Measurements from ENCODE around the gene HUWE1.

HUWE1 gene

DNA sequence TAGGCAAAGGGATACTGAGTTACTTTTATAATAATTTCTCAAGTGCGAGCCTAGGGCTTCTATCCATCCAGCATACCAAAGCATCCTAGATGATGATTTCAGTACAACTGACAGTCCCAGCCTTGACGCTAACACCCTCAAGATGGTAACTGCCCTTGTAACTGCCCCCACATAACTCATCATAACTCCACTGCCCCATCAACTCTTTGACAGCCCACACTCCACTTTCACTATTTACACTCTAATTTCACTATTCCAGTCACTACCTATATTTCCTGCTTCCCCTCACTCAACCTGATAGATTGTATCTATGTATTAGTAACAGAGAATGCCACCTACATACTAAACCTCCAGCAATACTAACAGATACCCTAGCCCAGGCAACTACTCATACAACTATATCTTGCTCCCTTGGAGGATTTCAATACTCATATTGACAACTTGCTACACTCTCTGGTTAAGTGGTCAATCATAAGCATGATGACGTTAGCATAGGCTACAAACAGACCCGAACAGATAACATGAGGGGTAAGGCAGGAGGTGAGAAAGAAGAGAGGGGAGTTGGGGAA lies 65.0 kb downstream of the HUWE1 start:
- Histone ChIP-seq H3K9me3 (ENCODE audit: control insufficient read depth, insufficient read depth, low read length) (no peaks in the 10 kb centered on the region), H3K36me3 (ENCODE audit: insufficient read depth, low read length) (peaks cover 16% of the 10 kb centered on the region), H3K4me1 (ENCODE audit: insufficient read depth, low read length) (no peaks in the 10 kb centered on the region), H3K9ac (ENCODE audit: low read depth, low read length) (no peak overlapping the region)

- peaks cover 15% of the 10 kb centered on the region for H3K36me3 ChIP-seq (ENCODE audit: insufficient read depth, low read length)
- no peak overlapping the region for H3K9ac ChIP-seq (ENCODE audit: low read depth, low read length)
- H3K4me1 ChIP-seq (ENCODE audit: insufficient read depth, low read length) = no peaks in the 10 kb centered on the region
Measured at GRCh38 chrX:53616946-53617345, 69.6 kb downstream of the HUWE1 start.

GRCh38 chrX:53606456-53606855 lies 80.1 kb downstream of the HUWE1 start:
- Histone ChIP-seq H3K36me3 (ENCODE audit: insufficient read depth, low read length) (peaks cover 18% of the 10 kb centered on the region), H3K4me1 (ENCODE audit: insufficient read depth, low read length) (no peaks in the 10 kb centered on the region), H3K9ac (ENCODE audit: low read depth, low read length) (no peak overlapping the region), H3K9me3 (ENCODE audit: control insufficient read depth, insufficient read depth, low read length) (no peaks in the 10 kb centered on the region)

More at GRCh38 chrX:53616946-53617345, 69.6 kb downstream of the HUWE1 start:
- H3K9me3 ChIP-seq (ENCODE audit: control insufficient read depth, insufficient read depth, low read length) = no peaks in the 10 kb centered on the region

- Histone ChIP-seq H3K9me3 (ENCODE audit: control insufficient read depth, insufficient read depth, low read length) (no peaks in the 10 kb centered on the region), H3K9ac (ENCODE audit: low read depth, low read length) (no peak overlapping the region), H3K4me1 (ENCODE audit: insufficient read depth, low read length) (no peaks in the 10 kb centered on the region), H3K36me3 (ENCODE audit: insufficient read depth, low read length) (peaks cover 16% of the 10 kb centered on the region)
Measured at GRCh38 chrX:53605004-53605403, 81.5 kb downstream of the HUWE1 start.

GRCh38 chrX:53599781-53600396 lies 86.6 kb downstream of the HUWE1 start:
- Histone ChIP-seq H3K36me3 (ENCODE audit: insufficient read depth, low read length) (peaks cover 18% of the 10 kb centered on the region), H3K9ac (ENCODE audit: low read depth, low read length) (no peak overlapping the region), H3K4me1 (ENCODE audit: insufficient read depth, low read length) (no peaks in the 10 kb centered on the region), H3K9me3 (ENCODE audit: control insufficient read depth, insufficient read depth, low read length) (no peaks in the 10 kb centered on the region)

- Histone ChIP-seq H3K9ac (ENCODE audit: low read depth, low read length) (no peak overlapping the region), H3K36me3 (ENCODE audit: insufficient read depth, low read length) (peaks cover 22% of the 10 kb centered on the region), H3K4me1 (ENCODE audit: insufficient read depth, low read length) (no peaks in the 10 kb centered on the region)
Measured at GRCh38 chrX:53598169-53598568, 88.3 kb downstream of the HUWE1 start.

DNA sequence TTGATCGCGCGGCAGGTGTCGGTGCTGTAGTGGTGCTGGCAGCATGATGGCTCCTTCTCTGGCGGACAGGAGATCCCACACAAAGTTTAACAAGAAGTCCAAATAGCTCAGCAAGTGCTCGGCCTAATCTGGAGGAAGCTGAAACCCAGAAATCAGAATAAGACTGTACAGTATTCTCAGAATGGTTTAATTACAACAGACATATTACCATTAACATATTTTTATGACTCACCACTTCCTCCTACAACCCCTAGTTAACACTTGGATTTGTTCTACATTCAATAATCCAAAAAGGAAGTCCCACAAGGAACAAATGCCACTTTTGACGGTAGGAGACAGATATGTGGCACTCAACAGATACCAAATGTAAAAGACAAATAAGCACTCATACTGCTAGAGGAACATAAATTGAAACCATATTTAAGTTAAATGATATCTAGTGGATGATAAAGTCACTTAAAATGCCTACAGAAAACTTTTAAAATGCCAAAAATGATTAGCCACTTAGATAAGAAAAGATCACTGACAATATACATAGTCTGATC lies 91.2 kb downstream of the HUWE1 start:
- Histone ChIP-seq H3K4me1 (ENCODE audit: insufficient read depth, low read length) (no peaks in the 10 kb centered on the region), H3K36me3 (ENCODE audit: insufficient read depth, low read length) (peaks cover 29% of the 10 kb centered on the region), H3K9ac (ENCODE audit: low read depth, low read length) (no peak overlapping the region), H3K9me3 (ENCODE audit: control insufficient read depth, insufficient read depth, low read length) (no peaks in the 10 kb centered on the region)

More at GRCh38 chrX:53598169-53598568, 88.3 kb downstream of the HUWE1 start:
- no peaks in the 10 kb centered on the region for H3K9me3 ChIP-seq (ENCODE audit: control insufficient read depth, insufficient read depth, low read length)

DNA sequence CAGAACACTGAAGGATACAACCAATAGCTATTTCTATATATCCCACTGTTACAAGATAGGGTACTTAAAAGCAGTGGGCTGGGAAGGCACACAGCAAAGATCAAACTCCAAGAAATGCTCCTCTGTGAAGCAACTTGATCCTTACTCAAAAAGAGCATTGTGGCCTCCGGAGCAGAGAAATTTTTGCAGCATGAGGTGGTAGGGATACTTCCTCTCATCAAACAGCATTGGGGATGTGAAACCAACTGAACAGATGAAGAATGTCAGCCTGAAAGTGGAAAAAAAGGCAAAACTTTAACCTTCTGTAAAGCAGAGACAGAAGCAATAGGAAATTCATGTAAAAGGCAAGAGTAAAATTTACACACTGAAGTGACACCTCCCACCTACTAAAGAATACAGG lies 92.2 kb downstream of the HUWE1 start:
- H3K36me3 ChIP-seq (ENCODE audit: insufficient read depth, low read length) = peaks cover 28% of the 10 kb centered on the region
- no peaks in the 10 kb centered on the region for H3K4me1 ChIP-seq (ENCODE audit: insufficient read depth, low read length)
- H3K9ac ChIP-seq (ENCODE audit: low read depth, low read length) = no peak overlapping the region
- H3K9me3 ChIP-seq (ENCODE audit: control insufficient read depth, insufficient read depth, low read length) = no peaks in the 10 kb centered on the region

- no peaks in the 10 kb centered on the region; the same call in 1 of the 2 replicates for H3K9me3 ChIP-seq (ENCODE audit: control insufficient read depth, insufficient read depth, low read length)
- no peaks in the 10 kb centered on the region for H3K4me1 ChIP-seq (ENCODE audit: insufficient read depth, low read length)
- no peak overlapping the region for H3K9ac ChIP-seq (ENCODE audit: low read depth, low read length)
- H3K36me3 ChIP-seq (ENCODE audit: insufficient read depth, low read length) = peaks cover 35% of the 10 kb centered on the region
Measured at GRCh38 chrX:53587795-53588420, 98.6 kb downstream of the HUWE1 start.

GRCh38 chrX:53584891-53585290 lies 101.6 kb downstream of the HUWE1 start:
- no peaks in the 10 kb centered on the region; the same call in 1 of the 2 replicates for H3K9me3 ChIP-seq (ENCODE audit: control insufficient read depth, insufficient read depth, low read length)
- H3K4me1 ChIP-seq (ENCODE audit: insufficient read depth, low read length) = no peaks in the 10 kb centered on the region
- H3K36me3 ChIP-seq (ENCODE audit: insufficient read depth, low read length) = peaks cover 34% of the 10 kb centered on the region
- H3K9ac ChIP-seq (ENCODE audit: low read depth, low read length) = no peak overlapping the region

- Histone ChIP-seq H3K36me3 (ENCODE audit: insufficient read depth, low read length) (peaks cover 25% of the 10 kb centered on the region), H3K9ac (ENCODE audit: low read depth, low read length) (no peak overlapping the region), H3K9me3 (ENCODE audit: control insufficient read depth, insufficient read depth, low read length) (no peaks in the 10 kb centered on the region; the same call in 1 of the 2 replicates), H3K4me1 (ENCODE audit: insufficient read depth, low read length) (no peaks in the 10 kb centered on the region)
Measured at GRCh38 chrX:53583571-53583970, 102.9 kb downstream of the HUWE1 start.

- Histone ChIP-seq H3K36me3 (ENCODE audit: insufficient read depth, low read length) (peaks cover 30% of the 10 kb centered on the region), H3K9me3 (ENCODE audit: control insufficient read depth, insufficient read depth, low read length) (no peaks in the 10 kb centered on the region; the same call in none of the 2 replicates), H3K4me1 (ENCODE audit: insufficient read depth, low read length) (no peaks in the 10 kb centered on the region), H3K9ac (ENCODE audit: low read depth, low read length) (no peak overlapping the region)
Measured at GRCh38 chrX:53580742-53581504, 105.6 kb downstream of the HUWE1 start.

GRCh38 chrX:53571494-53571893 lies 115.0 kb downstream of the HUWE1 start:
- H3K9ac ChIP-seq (ENCODE audit: low read depth, low read length) = no peak overlapping the region
- H3K9me3 ChIP-seq (ENCODE audit: control insufficient read depth, insufficient read depth, low read length) = no peaks in the 10 kb centered on the region
- H3K36me3 ChIP-seq (ENCODE audit: insufficient read depth, low read length) = peaks cover 42% of the 10 kb centered on the region
- no peaks in the 10 kb centered on the region for H3K4me1 ChIP-seq (ENCODE audit: insufficient read depth, low read length)

- H3K36me3 ChIP-seq (ENCODE audit: insufficient read depth, low read length) = peaks cover 44% of the 10 kb centered on the region
- H3K9me3 ChIP-seq (ENCODE audit: control insufficient read depth, insufficient read depth, low read length) = no peaks in the 10 kb centered on the region
Measured at GRCh38 chrX:53563324-53563723, 123.2 kb downstream of the HUWE1 start.

More at GRCh38 chrX:53563324-53563723, 123.2 kb downstream of the HUWE1 start:
- H3K9ac ChIP-seq (ENCODE audit: low read depth, low read length) = no peak overlapping the region
- H3K4me1 ChIP-seq (ENCODE audit: insufficient read depth, low read length) = no peaks in the 10 kb centered on the region

Measured in ES-I3 (cell line).